Measurements from ENCODE around the gene HOXC9.

HOXC9 gene

GRCh38 chr12:54007538-54008259, 7.7 kb downstream of the HOXC9 start:
- Histone ChIP-seq H3K4me3 (ENCODE audit: low read depth, low read length) (no peak overlapping the region), H3K9ac (no peak overlapping the region), H3K9me3 (ENCODE audit: control insufficient read depth, low read length) (no peaks in the 10 kb centered on the region), H3K27me3 (ENCODE audit: control insufficient read depth, insufficient read depth, low read length) (peaks cover 22% of the 10 kb centered on the region), H2AFZ (no peak overlapping the region), H3K4me2 (ENCODE audit: low read length) (no peak overlapping the region), H3K36me3 (ENCODE audit: control insufficient read depth, insufficient read depth, low read length) (no peaks in the 10 kb centered on the region), H3K4me1 (peaks cover 3% of the 10 kb centered on the region), H3K79me2 (no peaks in the 10 kb centered on the region), H3K27ac (no peak overlapping the region)
- TF ChIP-seq, protein P1, sequence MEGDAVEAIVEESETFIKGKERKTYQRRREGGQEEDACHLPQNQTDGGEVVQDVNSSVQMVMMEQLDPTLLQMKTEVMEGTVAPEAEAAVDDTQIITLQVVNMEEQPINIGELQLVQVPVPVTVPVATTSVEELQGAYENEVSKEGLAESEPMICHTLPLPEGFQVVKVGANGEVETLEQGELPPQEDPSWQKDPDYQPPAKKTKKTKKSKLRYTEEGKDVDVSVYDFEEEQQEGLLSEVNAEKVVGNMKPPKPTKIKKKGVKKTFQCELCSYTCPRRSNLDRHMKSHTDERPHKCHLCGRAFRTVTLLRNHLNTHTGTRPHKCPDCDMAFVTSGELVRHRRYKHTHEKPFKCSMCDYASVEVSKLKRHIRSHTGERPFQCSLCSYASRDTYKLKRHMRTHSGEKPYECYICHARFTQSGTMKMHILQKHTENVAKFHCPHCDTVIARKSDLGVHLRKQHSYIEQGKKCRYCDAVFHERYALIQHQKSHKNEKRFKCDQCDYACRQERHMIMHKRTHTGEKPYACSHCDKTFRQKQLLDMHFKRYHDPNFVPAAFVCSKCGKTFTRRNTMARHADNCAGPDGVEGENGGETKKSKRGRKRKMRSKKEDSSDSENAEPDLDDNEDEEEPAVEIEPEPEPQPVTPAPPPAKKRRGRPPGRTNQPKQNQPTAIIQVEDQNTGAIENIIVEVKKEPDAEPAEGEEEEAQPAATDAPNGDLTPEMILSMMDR (IDR thresholded peaks at IDR 0.05), result no peak

DNA sequence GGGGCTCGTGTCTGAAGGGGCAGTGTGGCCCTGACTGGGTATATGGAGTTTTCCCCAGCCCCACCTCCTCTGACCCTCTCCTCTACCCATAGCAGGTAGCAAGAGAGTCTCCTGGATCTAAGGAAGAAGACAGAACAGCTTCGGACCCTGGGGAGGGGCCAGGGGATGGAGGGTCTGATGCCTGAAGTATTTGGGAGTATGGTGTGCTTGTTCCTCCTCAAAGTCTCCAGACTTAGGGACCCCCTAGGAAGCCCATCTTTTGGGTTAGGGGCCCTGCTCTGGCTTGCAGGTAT, 8.2 kb downstream of the HOXC9 start:
- Histone ChIP-seq H3K4me2 (ENCODE audit: low read length) (no peak overlapping the region), H3K79me2 (no peaks in the 10 kb centered on the region), H3K9ac (no peak overlapping the region), H2AFZ (no peak overlapping the region), H3K27me3 (ENCODE audit: control insufficient read depth, insufficient read depth, low read length) (peaks cover 22% of the 10 kb centered on the region), H3K36me3 (ENCODE audit: control insufficient read depth, insufficient read depth, low read length) (no peaks in the 10 kb centered on the region), H3K27ac (no peak overlapping the region), H3K9me3 (ENCODE audit: control insufficient read depth, low read length) (no peaks in the 10 kb centered on the region), H3K4me3 (ENCODE audit: low read depth, low read length) (no peak overlapping the region), H3K4me1 (peaks cover 3% of the 10 kb centered on the region)
- TF ChIP-seq, protein P1 (IDR thresholded peaks at IDR 0.05), result no peak

- no peak overlapping the region for H2AFZ ChIP-seq
- H3K4me1 ChIP-seq, result peaks cover 3% of the 10 kb centered on the region
- TF ChIP-seq, protein P1 (IDR thresholded peaks at IDR 0.05), result no peak
- H3K27me3 ChIP-seq (ENCODE audit: control insufficient read depth, insufficient read depth, low read length), result peaks cover 18% of the 10 kb centered on the region
- H3K4me2 ChIP-seq (ENCODE audit: low read length), result no peak overlapping the region
- H3K27ac ChIP-seq, result no peak overlapping the region
- no peak overlapping the region for H3K4me3 ChIP-seq (ENCODE audit: low read depth, low read length)
- no peaks in the 10 kb centered on the region for H3K9me3 ChIP-seq (ENCODE audit: control insufficient read depth, low read length)
- no peak overlapping the region for H3K9ac ChIP-seq
- H3K36me3 ChIP-seq (ENCODE audit: control insufficient read depth, insufficient read depth, low read length), result no peaks in the 10 kb centered on the region
- H3K79me2 ChIP-seq, result no peaks in the 10 kb centered on the region
These were observed 9.5 kb downstream of the HOXC9 start for GRCh38 chr12:54009171-54010052.

DNA sequence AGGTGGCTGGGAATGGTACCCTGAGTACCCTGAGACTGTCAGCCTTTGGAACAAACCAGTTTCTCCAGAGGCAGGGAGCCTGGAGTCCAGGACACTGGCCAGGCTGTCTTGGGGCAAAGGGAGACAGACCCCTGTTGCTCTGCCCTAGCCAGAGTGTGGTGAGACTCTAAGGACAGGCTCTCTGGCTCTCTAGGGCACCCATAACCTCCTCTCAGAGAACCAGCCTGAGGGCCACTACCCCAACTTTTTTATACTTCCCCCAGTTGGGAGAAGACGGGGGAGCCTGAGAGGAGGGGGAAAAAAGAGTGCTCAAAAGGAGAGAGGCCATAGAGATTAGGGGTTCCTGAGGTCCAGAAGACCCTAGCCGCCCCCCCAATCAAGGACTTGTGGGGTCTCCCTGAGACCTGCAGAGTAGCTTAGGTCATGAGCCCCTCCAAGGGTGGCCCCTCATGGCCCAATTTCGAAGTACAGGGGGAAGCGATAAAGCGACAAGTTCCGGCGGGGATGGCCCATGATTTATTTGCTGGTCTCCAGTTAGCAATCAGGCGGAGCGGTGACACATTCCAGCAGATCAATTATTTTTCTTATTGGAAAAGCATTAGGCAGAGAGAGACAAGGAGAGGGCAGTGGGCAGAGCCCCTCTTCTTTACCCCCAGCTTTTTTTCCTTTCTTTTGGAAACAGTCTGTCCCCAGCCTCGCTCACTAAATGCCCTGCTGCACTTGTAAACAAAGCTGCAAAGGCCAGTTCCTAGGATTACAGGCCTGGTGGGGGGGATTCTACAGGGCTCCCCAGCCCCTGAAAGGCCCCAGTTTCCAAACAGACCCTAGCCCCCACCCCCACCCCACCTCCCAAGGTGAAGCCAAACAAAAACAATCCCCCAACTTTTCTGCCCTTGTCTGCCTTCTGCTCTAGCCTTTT, 10.4 kb downstream of the HOXC9 start:
- no peak overlapping the region for H2AFZ ChIP-seq
- H3K79me2 ChIP-seq, result no peaks in the 10 kb centered on the region
- TF ChIP-seq, protein P1 (IDR thresholded peaks at IDR 0.05), result no peak
- peaks cover 15% of the 10 kb centered on the region for H3K27me3 ChIP-seq (ENCODE audit: control insufficient read depth, insufficient read depth, low read length)
- no peak overlapping the region for H3K27ac ChIP-seq
- no peak overlapping the region for H3K4me3 ChIP-seq (ENCODE audit: low read depth, low read length)
- H3K4me1 ChIP-seq, result peaks cover 3% of the 10 kb centered on the region
- H3K36me3 ChIP-seq (ENCODE audit: control insufficient read depth, insufficient read depth, low read length), result no peaks in the 10 kb centered on the region
- H3K9ac ChIP-seq, result no peak overlapping the region
- no peak overlapping the region for H3K4me2 ChIP-seq (ENCODE audit: low read length)
- no peaks in the 10 kb centered on the region for H3K9me3 ChIP-seq (ENCODE audit: control insufficient read depth, low read length)
